ENCODE data around the gene CHRNB2. TPM values are rescaled to one million over a fixed set of nuclear protein-coding genes. Genes with fewer than 3 reads are reported as not detected.
A peak's percentile ranks its signal among the peaks of the same experiment; 100 is the strongest.

Gene CHRNB2
- polyA plus RNA-seq, 3 donors from 2014 or later: 0.07 TPM; not detected in 2

GRCh38 chr1:154593390-154593789 is 25.8 kb downstream of the CHRNB2 start:
- Mint-ChIP-seq H3K9me3 (no peaks in the 10 kb centered on the region), H3K27ac (no peak overlapping the region), H3K4me1 (peaks cover 3 to 14% of the 10 kb centered on the region in 2 donors), H3K4me3 (no peak overlapping the region), H3K27me3 (ENCODE audit: low read depth in 3 of 3) (peaks cover 0 to 2% (median 1%) of the 10 kb centered on the region in 3 donors), H3K36me3 (peaks cover 18 to 72% (median 48%) of the 10 kb centered on the region in 3 donors)
- DNase-seq: no peak

DNA sequence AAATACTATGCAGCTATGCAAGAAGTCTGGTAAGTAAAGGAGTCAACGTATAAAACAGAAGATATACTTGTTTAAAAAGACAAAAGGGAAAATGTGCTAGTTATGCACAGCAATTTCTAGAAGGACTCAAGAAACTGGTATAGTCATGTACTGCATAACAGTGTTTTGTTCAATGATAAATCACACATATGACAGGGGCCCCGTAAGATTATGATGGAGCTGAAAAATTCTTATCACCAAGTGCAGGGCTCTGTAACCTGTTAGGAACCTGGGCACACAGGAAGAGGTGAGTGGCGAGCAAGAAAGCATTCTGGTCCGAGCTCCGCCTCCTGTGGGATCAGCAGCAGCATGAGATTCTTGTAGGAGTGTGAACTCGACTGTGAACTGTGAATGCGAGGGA is 27.2 kb downstream of the CHRNB2 start:
- peaks cover 0 to 2% (median 1%) of the 10 kb centered on the region in 3 donors for H3K27me3 Mint-ChIP-seq (ENCODE audit: low read depth in 3 of 3)
- no peak for DNase-seq
- H3K36me3 Mint-ChIP-seq: peaks cover 18 to 58% (median 41%) of the 10 kb centered on the region in 3 donors
- no peaks in the 10 kb centered on the region for H3K9me3 Mint-ChIP-seq
- H3K4me1 Mint-ChIP-seq: peaks cover 9 to 28% of the 10 kb centered on the region in 2 donors
- H3K27ac Mint-ChIP-seq: no peak overlapping the region
- H3K4me3 Mint-ChIP-seq: no peak overlapping the region

DNA sequence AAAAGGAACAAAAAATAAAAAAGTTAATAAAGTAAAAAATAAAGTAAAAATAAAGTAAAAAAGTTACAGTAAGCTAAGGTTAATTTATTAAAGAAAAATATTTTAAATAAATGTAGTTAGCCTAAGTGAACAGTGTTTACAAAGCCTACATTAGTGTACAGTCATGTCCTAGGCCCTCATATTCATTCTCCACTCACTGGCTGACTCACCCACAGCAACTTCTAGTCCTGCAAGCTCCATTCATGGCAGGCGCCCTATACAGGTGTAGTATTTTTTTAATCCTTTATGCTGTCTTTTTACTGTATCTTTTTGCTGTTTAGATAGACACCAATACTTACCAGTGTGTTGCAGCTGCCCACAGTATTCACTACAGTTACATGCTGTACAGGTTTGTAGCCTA is 28.0 kb downstream of the CHRNB2 start:
- peaks cover 0 to 2% (median 2%) of the 10 kb centered on the region in 3 donors for H3K27me3 Mint-ChIP-seq (ENCODE audit: low read depth in 3 of 3)
- peaks cover 17 to 36% of the 10 kb centered on the region in 2 donors for H3K4me1 Mint-ChIP-seq
- DNase-seq: no peak
- no peak overlapping the region for H3K4me3 Mint-ChIP-seq
- peaks cover 18 to 51% (median 40%) of the 10 kb centered on the region in 3 donors for H3K36me3 Mint-ChIP-seq
- H3K27ac Mint-ChIP-seq: no peak overlapping the region
- no peaks in the 10 kb centered on the region for H3K9me3 Mint-ChIP-seq

- peak overlapping the region in 3 of 6 donors; percentile 10 to 73 (median 40) for H3K27ac Mint-ChIP-seq
Observed at GRCh38 chr1:154598871-154599635, 31.5 kb downstream of the CHRNB2 start.

GRCh38 chr1:154599658-154600057 is 32.1 kb downstream of the CHRNB2 start:
- H3K4me1 Mint-ChIP-seq: peaks cover 50 to 71% of the 10 kb centered on the region in 2 donors
- no peak overlapping the region for H3K4me3 Mint-ChIP-seq
- H3K9me3 Mint-ChIP-seq: no peaks in the 10 kb centered on the region
- H3K27ac Mint-ChIP-seq: peak overlapping the region in 1 of 6 donors; percentile 29
- peaks cover 9 to 40% (median 29%) of the 10 kb centered on the region in 3 donors for H3K36me3 Mint-ChIP-seq
- no peak for DNase-seq
- peaks cover 0 to 2% (median 0%) of the 10 kb centered on the region in 3 donors for H3K27me3 Mint-ChIP-seq (ENCODE audit: low read depth in 3 of 3)

More at GRCh38 chr1:154598871-154599635, 31.5 kb downstream of the CHRNB2 start:
- DNase-seq: no peak
- Mint-ChIP-seq H3K36me3 (peaks cover 13 to 45% (median 34%) of the 10 kb centered on the region in 3 donors), H3K27me3 (ENCODE audit: low read depth in 3 of 3) (peaks cover 0 to 2% (median 0%) of the 10 kb centered on the region in 3 donors), H3K4me3 (no peak overlapping the region), H3K4me1 (peaks cover 44 to 69% of the 10 kb centered on the region in 2 donors), H3K9me3 (no peaks in the 10 kb centered on the region)

- DNase-seq: no peak
- H3K4me1 Mint-ChIP-seq: peaks cover 78 to 97% of the 10 kb centered on the region in 2 donors
- H3K36me3 Mint-ChIP-seq: peaks cover 0 to 17% (median 11%) of the 10 kb centered on the region in 3 donors
- H3K27me3 Mint-ChIP-seq (ENCODE audit: low read depth in 3 of 3): peaks cover 0 to 8% (median 5%) of the 10 kb centered on the region in 3 donors
- no peak overlapping the region for H3K4me3 Mint-ChIP-seq
- no peaks in the 10 kb centered on the region for H3K9me3 Mint-ChIP-seq
- H3K27ac Mint-ChIP-seq: peak overlapping the region in 5 of 6 donors; percentile 3 to 100 (median 41)
Observed at GRCh38 chr1:154603317-154603716, 35.7 kb downstream of the CHRNB2 start.

DNA sequence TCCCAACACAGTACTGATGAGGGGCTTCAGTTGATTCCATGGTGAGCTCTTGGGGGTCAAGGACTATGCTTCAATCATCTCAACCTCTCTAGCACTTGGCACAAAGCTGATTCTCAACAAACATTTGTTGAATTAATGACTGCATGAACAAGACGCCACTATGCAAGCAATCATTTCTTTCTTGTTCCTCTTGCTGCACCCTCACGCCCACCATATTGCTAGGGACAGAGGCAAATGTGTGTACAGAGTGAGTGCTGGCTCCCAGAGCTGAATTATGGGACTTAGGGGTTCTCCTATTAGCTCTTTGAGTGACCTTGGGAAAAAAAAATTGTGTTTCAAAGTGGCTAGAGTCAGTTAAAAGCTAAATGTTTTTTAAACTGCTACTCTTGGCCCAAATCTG is 38.0 kb downstream of the CHRNB2 start:
- DNase-seq: no peak
- H3K9me3 Mint-ChIP-seq: no peaks in the 10 kb centered on the region
- peaks cover 3 to 9% (median 8%) of the 10 kb centered on the region in 3 donors for H3K27me3 Mint-ChIP-seq (ENCODE audit: low read depth in 3 of 3)
- H3K27ac Mint-ChIP-seq: peak overlapping the region; percentile 69 to 100 (median 80)
- H3K36me3 Mint-ChIP-seq: peaks cover 0 to 17% (median 11%) of the 10 kb centered on the region in 3 donors
- peak overlapping the region in 3 of 5 donors; percentile 3 to 98 (median 19) for H3K4me3 Mint-ChIP-seq
- peaks cover 78 to 94% of the 10 kb centered on the region in 2 donors for H3K4me1 Mint-ChIP-seq

- DNase-seq: peak in 1 of 3 donors; percentile 3
- H3K27me3 Mint-ChIP-seq (ENCODE audit: low read depth in 3 of 3): peaks cover 3 to 8% (median 8%) of the 10 kb centered on the region in 3 donors
- no peaks in the 10 kb centered on the region for H3K9me3 Mint-ChIP-seq
- H3K4me3 Mint-ChIP-seq: peak overlapping the region; percentile 95 to 98 (median 97)
- peak overlapping the region; percentile 96 to 100 (median 99) for H3K27ac Mint-ChIP-seq
- H3K36me3 Mint-ChIP-seq: peaks cover 0 to 6% (median 0%) of the 10 kb centered on the region in 3 donors
- peaks cover 63 to 87% of the 10 kb centered on the region in 2 donors for H3K4me1 Mint-ChIP-seq
Observed at GRCh38 chr1:154607106-154607608, 39.6 kb downstream of the CHRNB2 start.

- Mint-ChIP-seq H3K4me3 (peak within 1 kb of the TSS; percentile 95 to 98 (median 97)), H3K36me3 (peaks cover 0 to 4% (median 0%) of the 10 kb centered on the region in 3 donors), H3K27me3 (ENCODE audit: low read depth in 3 of 3) (peaks cover 3 to 8% (median 8%) of the 10 kb centered on the region in 3 donors), H3K9me3 (no peaks in the 10 kb centered on the region), H3K27ac (peak within 1 kb of the TSS; percentile 96 to 100 (median 99)), H3K4me1 (peaks cover 57 to 81% of the 10 kb centered on the region in 2 donors)
- DNase-seq: peak; percentile 91 to 92 (median 92)
Observed at GRCh38 chr1:154607609-154608396, 40.2 kb downstream of the CHRNB2 start, which contains the start of gene ADAR. TSS of gene ADAR (minus strand) at chr1:154608186. CDS start at chr1:154608006, 180 bp downstream.

DNA sequence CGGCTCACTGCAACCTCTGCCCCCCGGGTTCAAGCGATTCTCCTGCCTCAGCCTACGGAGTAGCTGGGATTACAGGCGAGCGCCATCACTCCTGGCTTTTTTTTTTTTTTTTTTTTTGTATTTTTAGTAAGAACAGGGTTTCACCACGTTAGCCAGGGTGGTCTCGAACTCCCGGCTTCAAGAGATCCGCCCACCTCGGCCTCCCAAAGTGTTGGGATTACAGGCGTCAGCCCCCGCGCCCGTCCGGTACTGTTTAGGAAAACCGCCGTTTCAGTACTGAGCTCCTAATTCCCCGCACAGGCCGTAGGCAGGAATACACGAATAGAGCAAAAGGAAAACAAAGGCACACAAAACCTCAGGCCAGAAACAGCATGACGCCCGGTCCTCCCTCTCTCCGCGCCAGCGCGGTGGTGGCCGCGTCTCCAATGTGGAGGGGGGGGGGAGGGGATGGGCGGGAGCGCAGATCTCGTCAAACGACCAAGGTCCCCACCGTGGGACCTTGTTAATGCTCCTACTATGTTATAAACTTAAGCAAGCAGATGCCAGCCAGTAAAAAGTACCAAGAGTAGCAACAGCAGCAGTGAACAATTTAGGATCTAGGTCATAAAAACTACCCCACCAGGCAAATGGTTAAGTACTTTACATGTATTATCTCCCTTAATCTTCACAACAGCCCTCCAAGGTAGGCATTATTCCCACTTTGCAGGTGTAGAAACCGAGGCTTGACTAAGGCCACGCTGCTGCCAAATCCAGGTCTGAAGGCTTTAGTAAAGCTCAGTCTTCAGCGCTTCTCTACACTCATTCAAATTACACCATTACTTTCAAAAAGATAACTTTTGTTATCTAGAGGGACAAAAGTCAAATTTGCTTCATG is 41.1 kb downstream of the CHRNB2 start:
- Mint-ChIP-seq H3K9me3 (no peaks in the 10 kb centered on the region), H3K4me3 (peak overlapping the region; percentile 95 to 98 (median 97)), H3K27ac (peak overlapping the region; percentile 96 to 100 (median 98)), H3K4me1 (peaks cover 51 to 73% of the 10 kb centered on the region in 2 donors), H3K27me3 (ENCODE audit: low read depth in 3 of 3) (peaks cover 3 to 8% (median 8%) of the 10 kb centered on the region in 3 donors), H3K36me3 (peaks cover 0 to 4% (median 0%) of the 10 kb centered on the region in 3 donors)
- DNase-seq: peak; percentile 52 to 58 (median 55)

GRCh38 chr1:154609398-154610380 is 42.1 kb downstream of the CHRNB2 start:
- no peaks in the 10 kb centered on the region for H3K9me3 Mint-ChIP-seq
- DNase-seq: peak in 2 of 3 donors; percentile 6 to 14
- H3K4me1 Mint-ChIP-seq: peaks cover 40 to 67% of the 10 kb centered on the region in 2 donors
- peaks cover 3 to 8% (median 8%) of the 10 kb centered on the region in 3 donors for H3K27me3 Mint-ChIP-seq (ENCODE audit: low read depth in 3 of 3)
- H3K27ac Mint-ChIP-seq: peak overlapping the region; percentile 96 to 100 (median 98)
- peak overlapping the region; percentile 95 to 98 (median 97) for H3K4me3 Mint-ChIP-seq
- H3K36me3 Mint-ChIP-seq: peaks cover 0 to 4% (median 0%) of the 10 kb centered on the region in 3 donors

Measured in immature natural killer cell (primary cell).